GF-D8 (cell line): ENCODE measurements around the gene CTDSPL.

Experiments
- DNase-seq: peaks from one replicate; lab custom pipeline; 2025; lab: John Stamatoyannopoulos, UW

Gene CTDSPL

GRCh38 chr3:37913522-37913921 lies 51.8 kb downstream of the CTDSPL start:
- peak; percentile 82 for DNase-seq

GRCh38 chr3:37916685-37917084 lies 55.0 kb downstream of the CTDSPL start:
- DNase-seq: no peak

- DNase-seq: no peak
Measured at GRCh38 chr3:37918627-37919026, 56.9 kb downstream of the CTDSPL start.

GRCh38 chr3:37920156-37920699 lies 58.5 kb downstream of the CTDSPL start:
- no peak for DNase-seq

- DNase-seq: no peak
Measured at GRCh38 chr3:37921025-37921424, 59.3 kb downstream of the CTDSPL start.

- DNase-seq: peak; percentile 85
Measured at GRCh38 chr3:37922721-37923568, 61.3 kb downstream of the CTDSPL start.

- no peak for DNase-seq
Measured at GRCh38 chr3:37923569-37924040, 61.9 kb downstream of the CTDSPL start.

- DNase-seq: no peak
Measured at GRCh38 chr3:37924453-37924852, 62.8 kb downstream of the CTDSPL start.

GRCh38 chr3:37925157-37925556 lies 63.5 kb downstream of the CTDSPL start:
- no peak for DNase-seq

- DNase-seq: no peak
Measured at GRCh38 chr3:37926611-37927010, 64.9 kb downstream of the CTDSPL start.

GRCh38 chr3:37930495-37930894 lies 68.8 kb downstream of the CTDSPL start:
- no peak for DNase-seq

GRCh38 chr3:37932505-37932904 lies 70.8 kb downstream of the CTDSPL start:
- no peak for DNase-seq

GRCh38 chr3:37934631-37935289 lies 73.1 kb downstream of the CTDSPL start:
- DNase-seq: no peak

GRCh38 chr3:37935290-37935668 lies 73.6 kb downstream of the CTDSPL start:
- peak; percentile 15 for DNase-seq

- no peak for DNase-seq
Measured at GRCh38 chr3:37935756-37936666, 74.3 kb downstream of the CTDSPL start.

GRCh38 chr3:37937156-37937555 lies 75.5 kb downstream of the CTDSPL start:
- DNase-seq: no peak

- DNase-seq: no peak
Measured at GRCh38 chr3:37938011-37938410, 76.3 kb downstream of the CTDSPL start.

GRCh38 chr3:37940242-37940908 lies 78.7 kb downstream of the CTDSPL start:
- DNase-seq: no peak

GRCh38 chr3:37941608-37942508 lies 80.2 kb downstream of the CTDSPL start:
- DNase-seq: no peak

GRCh38 chr3:37942646-37943045 lies 81.0 kb downstream of the CTDSPL start:
- no peak for DNase-seq
